Measurements from ENCODE around the gene MCCC1. TPM values are rescaled to one million over a fixed set of nuclear protein-coding genes. Genes with fewer than 3 reads are reported as not detected.

MCCC1 gene
- total RNA-seq, 2 experiments from 2014 or later, result 32.2 to 38.3 TPM

DNA sequence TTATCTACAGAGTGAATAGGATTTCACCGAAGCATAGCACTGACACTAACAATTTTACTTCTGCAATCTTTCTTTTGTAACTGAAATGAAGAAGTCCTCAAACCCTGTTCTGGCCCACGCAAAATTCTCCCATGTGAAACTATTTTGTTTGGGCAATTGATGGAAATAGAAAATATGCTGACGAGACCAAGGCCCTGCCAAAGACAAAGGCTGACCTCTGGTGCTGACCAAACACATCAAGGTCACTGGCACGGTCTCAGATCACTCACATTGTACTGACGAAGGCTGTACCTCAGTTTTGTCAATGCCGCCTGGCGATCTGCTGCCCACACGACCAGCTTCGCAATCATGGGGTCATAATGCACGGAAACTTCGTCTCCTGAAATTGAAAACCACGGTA is 60.5 kb downstream of the MCCC1 start:
- Mint-ChIP-seq H3K4me1 (no peaks in the 10 kb centered on the region), H3K36me3 (peaks cover 31% of the 10 kb centered on the region), H3K9me3 (no peaks in the 10 kb centered on the region), H3K4me3 (no peak overlapping the region), H3K27me3 (no peaks in the 10 kb centered on the region), H3K27ac (no peak overlapping the region)
- no peak for DNase-seq

- Mint-ChIP-seq H3K27me3 (no peaks in the 10 kb centered on the region), H3K27ac (no peak overlapping the region), H3K9me3 (no peaks in the 10 kb centered on the region)
Measured at GRCh38 chr3:183038221-183038620, 61.1 kb downstream of the MCCC1 start.

DNA sequence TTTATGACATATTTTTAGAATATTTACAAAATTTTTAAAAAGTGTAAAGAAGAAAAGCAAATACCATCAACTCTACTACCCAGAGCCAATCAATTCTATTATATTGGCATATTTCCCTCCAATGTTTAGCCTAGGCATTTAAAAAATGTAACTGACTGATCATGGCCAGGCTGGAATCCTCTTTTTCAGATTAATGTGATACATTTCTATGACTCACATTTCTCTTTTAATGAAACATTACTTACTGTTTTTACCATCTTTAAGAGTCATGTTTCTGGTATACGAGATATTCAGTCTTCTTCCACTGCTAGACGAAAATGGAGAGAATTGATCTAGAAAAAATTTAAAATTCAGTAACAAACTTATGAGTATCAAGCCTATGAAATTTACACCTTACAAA is 65.5 kb downstream of the MCCC1 start:
- no peak for DNase-seq
- Mint-ChIP-seq H3K4me1 (no peaks in the 10 kb centered on the region), H3K36me3 (peaks cover 38% of the 10 kb centered on the region), H3K4me3 (no peak overlapping the region), H3K27ac (no peak overlapping the region), H3K9me3 (no peaks in the 10 kb centered on the region), H3K27me3 (no peaks in the 10 kb centered on the region)

More at GRCh38 chr3:183038221-183038620, 61.1 kb downstream of the MCCC1 start:
- H3K36me3 Mint-ChIP-seq, result peaks cover 32% of the 10 kb centered on the region
- no peak overlapping the region for H3K4me3 Mint-ChIP-seq
- DNase-seq, result no peak
- no peaks in the 10 kb centered on the region for H3K4me1 Mint-ChIP-seq

GRCh38 chr3:183032880-183033555 is 66.3 kb downstream of the MCCC1 start:
- H3K4me1 Mint-ChIP-seq, result no peaks in the 10 kb centered on the region
- H3K4me3 Mint-ChIP-seq, result no peak overlapping the region
- no peaks in the 10 kb centered on the region for H3K27me3 Mint-ChIP-seq
- no peak overlapping the region for H3K27ac Mint-ChIP-seq
- no peaks in the 10 kb centered on the region for H3K9me3 Mint-ChIP-seq
- no peak for DNase-seq
- H3K36me3 Mint-ChIP-seq, result peaks cover 42% of the 10 kb centered on the region

GRCh38 chr3:183031826-183032225 is 67.5 kb downstream of the MCCC1 start:
- Mint-ChIP-seq H3K9me3 (no peaks in the 10 kb centered on the region), H3K36me3 (peaks cover 39% of the 10 kb centered on the region), H3K4me1 (no peaks in the 10 kb centered on the region), H3K4me3 (no peak overlapping the region), H3K27me3 (no peaks in the 10 kb centered on the region), H3K27ac (no peak overlapping the region)
- DNase-seq, result no peak

GRCh38 chr3:183028416-183028815 is 70.9 kb downstream of the MCCC1 start:
- no peak for DNase-seq
- Mint-ChIP-seq H3K9me3 (no peaks in the 10 kb centered on the region), H3K4me1 (no peaks in the 10 kb centered on the region), H3K4me3 (no peak overlapping the region), H3K27me3 (no peaks in the 10 kb centered on the region), H3K36me3 (peaks cover 28% of the 10 kb centered on the region), H3K27ac (no peak overlapping the region)

DNA sequence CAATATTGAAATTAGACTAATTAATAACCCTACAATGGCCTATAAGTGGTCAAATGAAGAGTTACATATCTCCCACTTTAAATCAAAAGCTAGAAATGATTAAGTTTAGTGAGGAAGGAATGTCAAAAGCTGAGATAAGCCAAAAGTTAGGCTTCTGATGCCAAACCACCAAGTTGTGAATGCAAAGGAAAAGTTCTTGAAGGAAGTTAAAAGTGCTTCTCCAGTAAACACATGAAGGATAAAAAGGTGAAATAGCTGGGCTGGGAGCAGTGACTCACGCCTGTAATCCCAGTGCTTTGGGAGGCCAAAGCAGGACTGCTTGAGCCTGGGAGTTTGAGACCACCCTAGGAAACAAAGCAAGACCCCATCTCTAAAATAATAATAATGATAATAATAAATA is 72.0 kb downstream of the MCCC1 start:
- H3K9me3 Mint-ChIP-seq, result no peaks in the 10 kb centered on the region
- H3K27me3 Mint-ChIP-seq, result no peaks in the 10 kb centered on the region
- no peaks in the 10 kb centered on the region for H3K4me1 Mint-ChIP-seq
- no peak overlapping the region for H3K27ac Mint-ChIP-seq
- no peak for DNase-seq
- peaks cover 25% of the 10 kb centered on the region for H3K36me3 Mint-ChIP-seq
- H3K4me3 Mint-ChIP-seq, result no peak overlapping the region

GRCh38 chr3:183022936-183023516 is 76.3 kb downstream of the MCCC1 start:
- H3K27me3 Mint-ChIP-seq, result no peaks in the 10 kb centered on the region
- H3K36me3 Mint-ChIP-seq, result peaks cover 10% of the 10 kb centered on the region
- H3K4me3 Mint-ChIP-seq, result no peak overlapping the region
- H3K27ac Mint-ChIP-seq, result no peak overlapping the region
- no peaks in the 10 kb centered on the region for H3K4me1 Mint-ChIP-seq
- no peaks in the 10 kb centered on the region for H3K9me3 Mint-ChIP-seq
- DNase-seq, result no peak

DNA sequence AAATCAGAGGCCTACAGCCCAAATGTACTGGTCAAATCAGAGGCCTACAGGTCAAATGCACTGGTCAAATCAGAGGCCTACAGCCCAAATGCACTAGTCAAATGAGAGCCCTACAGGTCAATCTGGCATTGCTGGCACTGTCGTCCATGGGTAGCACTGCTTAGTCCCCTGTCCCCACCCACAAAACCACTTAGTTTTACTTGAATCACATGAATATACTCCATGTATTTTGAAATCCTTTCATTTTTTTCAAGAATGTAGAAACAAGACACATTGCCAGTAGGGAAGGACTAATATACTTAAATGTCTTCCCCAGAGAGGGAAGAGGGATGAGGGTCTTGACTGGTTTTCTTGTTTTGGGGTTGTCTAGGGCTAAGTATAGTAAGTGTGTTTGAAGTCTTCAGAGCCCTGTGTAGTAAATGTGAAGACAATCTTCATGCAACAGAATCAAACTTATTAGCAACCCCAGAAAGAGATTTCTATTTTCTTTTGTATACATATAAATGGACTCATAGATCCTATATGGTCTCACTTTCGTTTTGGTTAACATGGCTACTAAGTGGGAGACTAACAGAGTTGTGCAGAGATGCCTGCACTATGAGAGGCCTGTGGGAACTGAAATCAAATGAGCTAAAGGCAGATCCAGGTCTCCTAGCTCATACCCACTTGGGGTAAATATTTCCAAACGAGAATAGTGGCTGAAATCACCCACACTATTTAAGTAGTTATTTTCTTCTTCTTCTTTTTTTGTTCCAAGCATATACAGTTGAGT is 80.7 kb downstream of the MCCC1 start:
- no peak for DNase-seq
- H3K27ac Mint-ChIP-seq, result no peak overlapping the region

GRCh38 chr3:183015185-183015584 is 84.1 kb downstream of the MCCC1 start:
- H3K36me3 Mint-ChIP-seq, result peaks cover 12% of the 10 kb centered on the region
- H3K4me1 Mint-ChIP-seq, result no peaks in the 10 kb centered on the region
- no peaks in the 10 kb centered on the region for H3K27me3 Mint-ChIP-seq
- H3K27ac Mint-ChIP-seq, result no peak overlapping the region
- no peak for DNase-seq
- H3K4me3 Mint-ChIP-seq, result no peak overlapping the region
- H3K9me3 Mint-ChIP-seq, result no peaks in the 10 kb centered on the region

More for the DNA sequence above, 80.7 kb downstream of the MCCC1 start:
- Mint-ChIP-seq H3K27me3 (no peaks in the 10 kb centered on the region), H3K4me1 (no peaks in the 10 kb centered on the region), H3K9me3 (no peaks in the 10 kb centered on the region), H3K36me3 (peaks cover 15% of the 10 kb centered on the region), H3K4me3 (no peak overlapping the region)

- no peak overlapping the region for H3K4me3 Mint-ChIP-seq
- H3K27me3 Mint-ChIP-seq, result no peaks in the 10 kb centered on the region
- H3K9me3 Mint-ChIP-seq, result no peaks in the 10 kb centered on the region
- H3K27ac Mint-ChIP-seq, result no peak overlapping the region
- H3K4me1 Mint-ChIP-seq, result no peaks in the 10 kb centered on the region
- no peak for DNase-seq
- H3K36me3 Mint-ChIP-seq, result peaks cover 10% of the 10 kb centered on the region
Measured at GRCh38 chr3:183013856-183014255, 85.4 kb downstream of the MCCC1 start.

DNA sequence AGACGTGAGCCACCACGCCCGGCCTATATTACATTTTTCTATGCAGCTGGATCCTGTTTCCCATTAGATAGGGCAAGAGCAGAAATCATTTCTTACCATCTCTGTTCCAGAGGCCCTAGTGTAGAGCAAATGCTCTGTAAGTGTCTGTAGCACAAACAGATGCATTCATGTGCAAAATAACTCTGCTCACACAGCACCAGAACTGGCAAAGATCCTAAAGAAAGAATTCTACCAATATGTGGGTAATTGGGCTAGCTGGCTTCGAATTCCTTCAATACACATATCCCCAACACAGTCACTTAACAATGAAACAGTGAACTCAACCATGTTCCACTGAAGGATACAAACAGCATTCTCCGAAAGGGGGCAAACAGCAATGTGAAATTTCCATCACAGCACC is 86.2 kb downstream of the MCCC1 start:
- H3K27ac Mint-ChIP-seq, result no peak overlapping the region
- no peaks in the 10 kb centered on the region for H3K4me1 Mint-ChIP-seq
- H3K27me3 Mint-ChIP-seq, result no peaks in the 10 kb centered on the region
- peaks cover 7% of the 10 kb centered on the region for H3K36me3 Mint-ChIP-seq
- no peak for DNase-seq
- H3K4me3 Mint-ChIP-seq, result no peak overlapping the region
- H3K9me3 Mint-ChIP-seq, result no peaks in the 10 kb centered on the region

DNA sequence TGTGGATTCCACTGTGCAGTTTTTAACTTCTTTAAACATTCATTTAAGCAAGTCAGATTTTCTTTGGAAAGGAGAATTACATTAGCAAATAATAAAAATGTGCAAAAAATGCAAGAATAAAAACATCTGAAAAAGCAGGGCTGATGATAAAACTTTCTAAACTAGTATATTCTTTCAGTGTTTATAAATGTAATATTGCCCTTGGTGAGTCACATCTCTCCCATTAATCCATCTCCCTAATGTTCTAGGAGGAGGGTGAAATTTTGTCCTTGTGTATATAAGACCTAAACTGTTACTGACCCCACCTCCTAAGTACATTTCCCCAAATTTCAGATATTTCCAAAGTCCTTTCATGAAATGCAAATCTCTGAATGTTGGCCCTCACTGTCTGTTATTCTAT is 90.5 kb downstream of the MCCC1 start:
- Mint-ChIP-seq H3K4me3 (no peak overlapping the region), H3K27ac (no peak overlapping the region), H3K4me1 (no peaks in the 10 kb centered on the region), H3K36me3 (peaks cover 4% of the 10 kb centered on the region), H3K9me3 (no peaks in the 10 kb centered on the region), H3K27me3 (no peaks in the 10 kb centered on the region)
- DNase-seq, result no peak

- no peaks in the 10 kb centered on the region for H3K9me3 Mint-ChIP-seq
- no peak overlapping the region for H3K4me3 Mint-ChIP-seq
- H3K4me1 Mint-ChIP-seq, result no peaks in the 10 kb centered on the region
- no peak overlapping the region for H3K27ac Mint-ChIP-seq
- DNase-seq, result no peak
- H3K27me3 Mint-ChIP-seq, result no peaks in the 10 kb centered on the region
- peaks cover 4% of the 10 kb centered on the region for H3K36me3 Mint-ChIP-seq
Measured at GRCh38 chr3:183008303-183008702, 91.0 kb downstream of the MCCC1 start.

- Mint-ChIP-seq H3K9me3 (no peaks in the 10 kb centered on the region), H3K27me3 (no peaks in the 10 kb centered on the region), H3K4me3 (no peak overlapping the region), H3K27ac (no peak overlapping the region), H3K36me3 (peaks cover 5% of the 10 kb centered on the region), H3K4me1 (no peaks in the 10 kb centered on the region)
- no peak for DNase-seq
Measured at GRCh38 chr3:183006396-183007002, 92.8 kb downstream of the MCCC1 start.

All from activated naive CD8-positive, alpha-beta T cell treated with anti-CD3 and anti-CD28 coated beads for 36 hours (primary cell).